MM.1S (cell line): ENCODE measurements around the gene TSPYL4.
A peak's percentile ranks its signal among the peaks of the same experiment; 100 is the strongest.

ENCODE experiments used
- DNase-seq: peaks from one replicate; pipeline ENCODE4 v3.0.0-alpha.2; 2015
- H2AFZ ChIP-seq: fragments of 300-600 bp; sonication (generic); 2 replicates; pipeline ENCODE4 v1.6.0; 2016; ENCODE audit warnings: antibody characterized with exemption, low read length
- H3F3A ChIP-seq: fragments of 300-600 bp; sonication (generic); 2 replicates; pipeline ENCODE4 v1.6.1; 2016; ENCODE audit warnings: mild to moderate bottlenecking, antibody characterized with exemption, low read length, moderate library complexity, mixed read lengths; ENCODE audit not compliant: insufficient read depth
- H3K27ac ChIP-seq: fragments of 300-600 bp; sonication (generic); 2 replicates; pipeline ENCODE4 v1.5.1; 2016; ENCODE audit warnings: mild to moderate bottlenecking, low read length
- H3K27me3 ChIP-seq: fragments of 300-600 bp; sonication (generic); replicated peaks from 2 replicates; pipeline ENCODE4 v1.6.0; 2016; ENCODE audit warnings: low read length; ENCODE audit not compliant: insufficient read depth
- H3K36me3 ChIP-seq: fragments of 300-600 bp; sonication (generic); replicated peaks from 2 replicates; pipeline ENCODE4 v1.6.1; 2016; ENCODE audit warnings: mild to moderate bottlenecking, low read length, mixed read lengths; ENCODE audit not compliant: insufficient read depth
- H3K4me1 ChIP-seq: fragments of 300-600 bp; sonication (generic); 2 replicates; pipeline ENCODE4 v1.6.1; 2016; ENCODE audit warnings: low read length, mixed read lengths
- H3K4me2 ChIP-seq: fragments of 300-600 bp; sonication (generic); 2 replicates; pipeline ENCODE4 v1.6.0; 2016; ENCODE audit warnings: low read depth, low read length
- H3K4me3 ChIP-seq: fragments of 300-600 bp; sonication (generic); 2 replicates; pipeline ENCODE4 v1.5.1; 2016; ENCODE audit warnings: low read length, mixed read lengths
- H3K79me2 ChIP-seq: fragments of 300-600 bp; sonication (generic); 2 replicates; pipeline ENCODE4 v1.6.1; 2016; ENCODE audit warnings: mixed run types, low read length, mixed read lengths
- H3K9ac ChIP-seq: fragments of 300-600 bp; sonication (generic); 2 replicates; pipeline ENCODE4 v1.6.1; 2016; ENCODE audit warnings: low read length, mixed read lengths
- H3K9me2 ChIP-seq: fragments of 300-600 bp; sonication (generic); replicated peaks from 2 replicates; pipeline ENCODE4 v1.6.1; 2016; ENCODE audit warnings: mild to moderate bottlenecking, low read length, mixed read lengths; ENCODE audit not compliant: insufficient read depth
- H3K9me3 ChIP-seq: fragments of 300-600 bp; sonication (generic); replicated peaks from 2 replicates; pipeline ENCODE4 v1.6.1; 2016; ENCODE audit warnings: mild to moderate bottlenecking, low read length, mixed read lengths; ENCODE audit not compliant: insufficient read depth
- H4K20me1 ChIP-seq: fragments of 300-600 bp; sonication (generic); 2 replicates; pipeline ENCODE4 v1.6.1; 2016; ENCODE audit warnings: mild to moderate bottlenecking, low read length, moderate library complexity, mixed read lengths; ENCODE audit not compliant: insufficient read depth
- CTCF ChIP-seq: fragments of 300-600 bp; sonication (generic); IDR thresholded peaks from 2 replicates; pipeline ENCODE4 v1.5.1; 2016; ENCODE audit warnings: antibody characterized with exemption, low read length, mixed read lengths
- EZH2 ChIP-seq: fragments of 300-600 bp; sonication (generic); optimal IDR thresholded peaks from 2 replicates; pipeline ENCODE3; 2017; ENCODE audit warnings: low read depth, mild to moderate bottlenecking, antibody characterized with exemption, low read length, mixed read lengths
- EZH2phosphoT487 ChIP-seq: fragments of 300-600 bp; sonication (generic); IDR thresholded peaks from 2 replicates; pipeline ENCODE4 v1.6.1; 2018; ENCODE audit warnings: antibody characterized with exemption, low read length

TSPYL4 gene

DNA sequence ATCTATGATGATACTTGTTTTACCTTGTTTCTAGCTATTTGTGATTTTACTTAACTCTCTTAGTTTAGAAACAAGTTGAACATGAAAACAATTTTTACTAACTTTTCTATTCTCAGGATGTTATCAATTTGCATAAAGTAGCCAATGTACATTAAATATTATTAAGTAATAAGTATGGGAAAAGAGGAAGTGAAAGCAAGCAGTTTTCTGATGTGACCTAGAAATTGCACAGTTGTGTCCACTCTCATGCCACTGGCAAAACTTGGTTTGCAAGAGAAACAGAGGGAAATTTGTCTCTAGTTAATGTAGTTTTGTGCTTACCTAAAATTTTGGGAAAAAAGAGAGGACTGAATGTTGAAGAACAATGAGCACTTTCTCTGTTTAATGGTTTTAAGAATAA is 45.1 kb upstream of the TSPYL4 start:
- H3K9me2 ChIP-seq, result no peaks in the 10 kb centered on the region
- no peak overlapping the region for H3K4me3 ChIP-seq
- H3K4me1 ChIP-seq, result no peaks in the 10 kb centered on the region
- H3K4me2 ChIP-seq, result no peak overlapping the region
- H4K20me1 ChIP-seq, result no peaks in the 10 kb centered on the region
- no peak overlapping the region for H2AFZ ChIP-seq
- no peaks in the 10 kb centered on the region for H3K9me3 ChIP-seq
- DNase-seq, result no peak
- H3F3A ChIP-seq, result no peaks in the 10 kb centered on the region
- no peak for TF ChIP-seq EZH2phosphoT487
- TF ChIP-seq CTCF, result no peak
- TF ChIP-seq EZH2, result no peak
- no peak overlapping the region for H3K27ac ChIP-seq
- no peaks in the 10 kb centered on the region for H3K36me3 ChIP-seq
- H3K79me2 ChIP-seq, result no peaks in the 10 kb centered on the region
- H3K9ac ChIP-seq, result no peak overlapping the region
- H3K27me3 ChIP-seq, result no peaks in the 10 kb centered on the region

DNA sequence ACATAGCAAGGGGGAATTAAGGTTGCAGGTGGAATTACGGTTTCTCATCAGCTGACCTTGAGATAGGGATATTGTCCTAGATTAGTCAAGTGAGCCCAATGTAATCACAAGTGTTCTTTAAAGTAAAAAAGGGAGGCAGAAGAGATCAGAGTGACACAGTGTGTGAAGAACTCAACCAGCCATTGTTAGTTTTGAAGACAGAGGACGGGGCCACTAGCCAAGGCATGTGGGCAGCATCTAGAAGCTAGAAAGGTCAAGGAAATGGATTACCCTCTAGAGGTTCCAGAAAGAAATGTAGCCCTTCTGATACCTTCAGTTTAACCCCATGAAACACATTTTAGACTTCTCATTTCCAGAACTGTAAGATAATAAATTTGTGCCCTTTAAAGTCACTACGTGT is 44.4 kb upstream of the TSPYL4 start:
- Histone ChIP-seq H3K4me1 (no peaks in the 10 kb centered on the region), H3K4me2 (no peak overlapping the region), H2AFZ (no peak overlapping the region), H3K27me3 (no peaks in the 10 kb centered on the region), H3F3A (no peaks in the 10 kb centered on the region), H3K27ac (no peak overlapping the region), H3K9me2 (no peaks in the 10 kb centered on the region), H4K20me1 (no peaks in the 10 kb centered on the region), H3K79me2 (no peaks in the 10 kb centered on the region), H3K9me3 (no peaks in the 10 kb centered on the region), H3K36me3 (no peaks in the 10 kb centered on the region), H3K9ac (no peak overlapping the region), H3K4me3 (no peak overlapping the region)
- TF ChIP-seq CTCF, result no peak
- no peak for TF ChIP-seq EZH2phosphoT487
- TF ChIP-seq EZH2, result no peak
- DNase-seq, result no peak

GRCh38 chr6:116292553-116292952 is 38.7 kb upstream of the TSPYL4 start:
- Histone ChIP-seq H3K9ac (no peak overlapping the region), H2AFZ (no peak overlapping the region), H3F3A (no peaks in the 10 kb centered on the region), H3K4me1 (peaks cover 10% of the 10 kb centered on the region), H3K27ac (no peak overlapping the region), H3K4me3 (no peak overlapping the region), H3K36me3 (no peaks in the 10 kb centered on the region), H3K9me2 (no peaks in the 10 kb centered on the region), H4K20me1 (no peaks in the 10 kb centered on the region), H3K9me3 (no peaks in the 10 kb centered on the region), H3K4me2 (peak overlapping the region; percentile 22; the same call in 1 of the 2 replicates), H3K27me3 (no peaks in the 10 kb centered on the region), H3K79me2 (no peaks in the 10 kb centered on the region)
- no peak for TF ChIP-seq CTCF
- no peak for TF ChIP-seq EZH2
- TF ChIP-seq EZH2phosphoT487, result no peak
- no peak for DNase-seq
